Esophagus muscularis mucosa (tissue), 4 donors: Measurements from ENCODE around the gene TAPBPL. TPM values are rescaled to one million over a fixed set of nuclear protein-coding genes. Genes with fewer than 3 reads are reported as not detected.

Source experiments
- DNase-seq: peaks from one replicate; pipeline ENCODE4 v3.0.0-alpha.2; 2017; ENCODE audit errors: extremely low spot score
- H3K27ac ChIP-seq, 4 donors: fragments of 200-600 bp; sonication (generic); replicated peaks in 1 of 4; 1 replicate in 3 of 4; 2 replicates in 1 of 4; pipeline ENCODE4 v1.5.1; 2016 to 2019; ENCODE audit warnings: mild to moderate bottlenecking in 1 of 4
- H3K27me3 ChIP-seq, 4 donors: fragments of 200-600 bp; sonication (generic); one replicate each; pipeline versions ENCODE4 v1.5.1 to v1.6.0; 2016 to 2019
- H3K36me3 ChIP-seq, 4 donors: fragments of 200-600 bp; sonication (generic); one replicate each; pipeline ENCODE4 v1.5.1; 2016 to 2019
- H3K4me1 ChIP-seq, 4 donors: fragments of 200-600 bp; sonication (generic); one replicate each; pipeline ENCODE4 v1.5.1; 2016 to 2019
- H3K4me3 ChIP-seq, 4 donors: fragments of 200-600 bp; sonication (generic); 1 replicate in 2 of 4; 2 replicates in 2 of 4; pipeline ENCODE4 v1.5.1; 2016 to 2019; ENCODE audit warnings: mild to moderate bottlenecking in 4 of 4, moderate library complexity in 1 of 4
- H3K9me3 ChIP-seq, 4 donors: fragments of 200-600 bp; sonication (generic); 1 replicate in 3 of 4; 2 replicates in 1 of 4; pipeline ENCODE4 v1.5.1; 2016 to 2019
- EP300 ChIP-seq: sonication (generic); formaldehyde crosslinking; IDR thresholded peaks from one replicate; pipeline ENCODE4 v1.6.1; 2017; ENCODE audit warnings: antibody characterized with exemption
- POLR2A ChIP-seq: fragments of 450-650 bp; IDR thresholded peaks from one replicate; pipeline ENCODE4 v1.6.1; 2017; ENCODE audit warnings: antibody characterized with exemption, moderate library complexity, mild to moderate bottlenecking, low read depth
- POLR2AphosphoS5 ChIP-seq, 2 donors: sonication (generic); formaldehyde crosslinking; IDR thresholded peaks; one replicate each; pipeline ENCODE4 v1.6.1; 2017; ENCODE audit warnings: antibody characterized with exemption in 2 of 2
- WGBS: methylation state at CpG from one replicate; pipeline ENCODE4 v1.1.5; 2018; 5-methylcytosine and 5-hydroxymethylcytosine counted together
- intact Hi-C: fragments of 100-400 bp; cut with DNase I; formaldehyde crosslinking; loops from one replicate; pipeline ENCODE4 v1.15.1; 2023
- total RNA-seq, 4 donors: library from RNA; depleted of rRNA; stranded (reverse); fragments of >200 nt; gene quantifications; one replicate each; pipeline versions ENCODE4 v1.1.0 to v1.2.1, GENCODE V29; 2016
- TF ChIP-seq, protein P1 (sequence below), 3 experiments: fragments of 200-600 bp in 2 of 3; fragments of 450-650 bp in 1 of 3; sonication (generic) in 2 of 3; IDR thresholded peaks; one replicate each; pipeline ENCODE4 v1.5.1; 2017 to 2019; ENCODE audit warnings: antibody characterized with exemption in 3 of 3, mild to moderate bottlenecking in 2 of 3, moderate library complexity in 1 of 3

TAPBPL gene
- total RNA-seq, 4 donors from 2014 or later, result 12.4 to 25.8 (median 22.5) TPM

DNA sequence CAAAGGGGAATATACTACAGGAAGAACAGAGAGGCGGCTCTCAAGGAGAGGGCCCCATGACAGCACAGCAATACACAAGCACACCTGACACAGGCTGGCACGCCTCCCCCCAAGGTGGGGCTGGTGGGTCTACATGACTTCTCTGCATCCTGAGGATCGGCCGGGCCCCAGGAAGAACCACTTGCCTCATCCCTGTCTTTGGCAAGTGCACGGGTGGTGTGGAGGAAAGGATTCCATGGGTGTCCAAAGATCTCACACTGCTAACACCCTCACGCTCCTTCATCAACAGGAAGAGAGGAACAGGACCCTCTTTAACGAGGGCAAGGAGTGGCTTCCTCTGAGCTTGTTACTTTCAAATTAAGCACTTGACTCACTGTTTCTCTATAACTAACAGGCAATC, 11.4 kb downstream of the TAPBPL start:
- Histone ChIP-seq H3K27ac (peak overlapping the region; percentile 28 to 57 (median 44)), H3K4me3 (no peak overlapping the region), H3K27me3 (no peaks in the 10 kb centered on the region), H3K36me3 (peaks cover 42 to 88% (median 79%) of the 10 kb centered on the region in 4 donors), H3K9me3 (no peaks in the 10 kb centered on the region), H3K4me1 (peaks cover 16 to 53% (median 42%) of the 10 kb centered on the region in 4 donors)
- DNase-seq, result no peak
- intact Hi-C loops, result loop anchor here (5.0 kb wide), 1 partner anchor 136 kb away; no protein-coding TSS in a partner anchor
- 58% methylated on average over 7 of the region's 7 CpGs for WGBS
- TF ChIP-seq EP300, result no peak
- no peak for TF ChIP-seq POLR2AphosphoS5 (IDR thresholded peaks at IDR 0.05)
- no peak for TF ChIP-seq POLR2A
- TF ChIP-seq, protein P1, sequence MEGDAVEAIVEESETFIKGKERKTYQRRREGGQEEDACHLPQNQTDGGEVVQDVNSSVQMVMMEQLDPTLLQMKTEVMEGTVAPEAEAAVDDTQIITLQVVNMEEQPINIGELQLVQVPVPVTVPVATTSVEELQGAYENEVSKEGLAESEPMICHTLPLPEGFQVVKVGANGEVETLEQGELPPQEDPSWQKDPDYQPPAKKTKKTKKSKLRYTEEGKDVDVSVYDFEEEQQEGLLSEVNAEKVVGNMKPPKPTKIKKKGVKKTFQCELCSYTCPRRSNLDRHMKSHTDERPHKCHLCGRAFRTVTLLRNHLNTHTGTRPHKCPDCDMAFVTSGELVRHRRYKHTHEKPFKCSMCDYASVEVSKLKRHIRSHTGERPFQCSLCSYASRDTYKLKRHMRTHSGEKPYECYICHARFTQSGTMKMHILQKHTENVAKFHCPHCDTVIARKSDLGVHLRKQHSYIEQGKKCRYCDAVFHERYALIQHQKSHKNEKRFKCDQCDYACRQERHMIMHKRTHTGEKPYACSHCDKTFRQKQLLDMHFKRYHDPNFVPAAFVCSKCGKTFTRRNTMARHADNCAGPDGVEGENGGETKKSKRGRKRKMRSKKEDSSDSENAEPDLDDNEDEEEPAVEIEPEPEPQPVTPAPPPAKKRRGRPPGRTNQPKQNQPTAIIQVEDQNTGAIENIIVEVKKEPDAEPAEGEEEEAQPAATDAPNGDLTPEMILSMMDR (IDR thresholded peaks at IDR 0.05), result no peak

DNA sequence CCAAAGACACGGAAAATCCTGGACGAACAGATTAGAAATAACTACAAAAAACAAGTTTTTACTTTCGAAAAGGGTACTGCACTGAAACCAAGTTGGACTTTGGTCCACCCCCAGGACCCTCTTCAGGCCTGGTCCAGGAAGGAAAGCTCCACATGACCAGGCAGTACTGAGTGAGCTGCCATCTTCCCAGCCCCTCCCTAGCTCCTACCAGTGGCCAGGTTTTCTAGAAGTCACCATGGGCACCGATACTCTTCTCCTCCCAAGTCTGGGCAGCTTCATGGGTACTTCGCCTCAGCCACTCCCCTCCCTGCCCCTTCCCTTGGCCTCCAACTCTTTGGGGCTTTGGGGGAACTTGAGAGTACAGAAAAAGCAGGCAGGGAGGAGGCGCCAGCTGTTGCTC, 12.0 kb downstream of the TAPBPL start:
- Histone ChIP-seq H3K4me3 (no peak overlapping the region), H3K36me3 (peaks cover 36 to 83% (median 73%) of the 10 kb centered on the region in 4 donors), H3K9me3 (no peaks in the 10 kb centered on the region), H3K27ac (peak overlapping the region; percentile 28 to 57 (median 40)), H3K4me1 (peaks cover 20 to 60% (median 49%) of the 10 kb centered on the region in 4 donors), H3K27me3 (no peaks in the 10 kb centered on the region)
- DNase-seq, result no peak
- 74% methylated on average over 6 of the region's 6 CpGs for WGBS
- TF ChIP-seq POLR2AphosphoS5 (IDR thresholded peaks at IDR 0.05) (no peak), EP300 (no peak), POLR2A (no peak)
- TF ChIP-seq, protein P1 (IDR thresholded peaks at IDR 0.05), result no peak
- intact Hi-C loops, result loop anchor here (5.0 kb wide), 1 partner anchor 137 kb away; no protein-coding TSS in a partner anchor

DNA sequence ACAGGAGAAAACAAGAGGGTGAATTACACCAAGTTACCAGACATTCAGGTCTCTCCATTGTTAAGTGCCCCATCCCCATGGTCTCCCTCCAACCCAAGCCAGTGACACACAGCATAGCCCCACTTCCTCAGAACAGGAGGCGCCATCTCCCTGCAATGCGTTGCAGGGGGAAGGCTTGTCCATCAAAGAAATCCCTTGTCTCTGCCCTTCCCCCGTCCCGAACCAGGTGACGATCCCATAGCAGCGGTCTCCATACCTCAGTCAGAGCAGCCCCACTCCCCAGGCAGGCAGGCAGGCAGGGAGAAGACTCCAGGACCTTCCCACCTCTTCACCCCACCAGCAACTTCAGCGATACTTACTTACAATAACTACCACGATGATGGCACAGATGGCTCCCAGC, 12.7 kb downstream of the TAPBPL start:
- 91% methylated on average over 8 of the region's 8 CpGs for WGBS
- H3K27me3 ChIP-seq, result no peaks in the 10 kb centered on the region
- TF ChIP-seq EP300, result no peak
- TF ChIP-seq POLR2AphosphoS5 (IDR thresholded peaks at IDR 0.05), result no peak
- TF ChIP-seq, protein P1 (IDR thresholded peaks at IDR 0.05), result no peak
- TF ChIP-seq POLR2A, result no peak
- intact Hi-C loops, result loop anchor here (5.0 kb wide), 1 partner anchor 137 kb away; no protein-coding TSS in a partner anchor
- no peaks in the 10 kb centered on the region for H3K9me3 ChIP-seq
- H3K4me3 ChIP-seq, result no peak overlapping the region
- H3K4me1 ChIP-seq, result peaks cover 26 to 66% (median 56%) of the 10 kb centered on the region in 4 donors
- no peak for DNase-seq
- H3K27ac ChIP-seq, result peak overlapping the region; percentile 15 to 57 (median 44)
- peaks cover 31 to 76% (median 66%) of the 10 kb centered on the region in 4 donors for H3K36me3 ChIP-seq

DNA sequence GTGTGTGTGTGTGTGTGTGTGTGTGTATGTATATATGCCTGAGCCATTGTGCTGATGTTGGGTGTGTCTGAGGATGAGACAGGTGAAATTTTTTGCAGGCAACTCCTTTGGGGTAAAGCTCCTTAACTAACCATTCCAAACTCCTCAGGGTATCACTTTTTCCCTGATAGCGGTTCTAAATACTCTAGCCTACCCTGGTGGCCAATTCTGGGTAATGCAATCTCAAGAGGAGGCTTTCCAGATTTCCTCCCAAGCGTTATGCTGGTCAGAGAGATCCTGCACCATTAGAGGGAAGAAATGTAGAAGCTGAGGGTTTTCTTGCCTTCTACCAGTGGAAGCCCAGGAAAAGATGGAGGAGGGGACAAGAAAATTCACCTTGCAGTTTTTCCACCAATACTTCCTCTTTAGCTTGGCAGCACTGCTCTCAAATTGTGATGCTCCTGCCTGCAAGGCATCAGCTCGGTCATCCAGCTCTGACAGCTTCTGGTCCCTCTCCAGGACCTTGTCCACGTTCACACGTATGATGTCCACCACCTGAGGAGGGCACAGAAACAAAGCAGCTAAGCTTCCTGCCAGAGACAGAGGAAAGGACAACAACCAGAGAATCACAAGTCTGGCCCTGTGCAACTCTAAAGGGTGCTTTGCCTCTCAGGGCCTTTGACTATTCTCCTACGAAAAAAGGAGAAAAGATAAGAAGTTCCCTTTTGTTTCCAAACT, 13.8 kb downstream of the TAPBPL start:
- Histone ChIP-seq H3K4me1 (peaks cover 26 to 73% (median 61%) of the 10 kb centered on the region in 4 donors), H3K27ac (peak overlapping the region; percentile 12 to 52 (median 32)), H3K36me3 (peaks cover 27 to 65% (median 55%) of the 10 kb centered on the region in 4 donors), H3K9me3 (no peaks in the 10 kb centered on the region), H3K4me3 (no peak overlapping the region), H3K27me3 (no peaks in the 10 kb centered on the region)
- WGBS, result 30% methylated on average over 6 of the region's 6 CpGs
- intact Hi-C loops, result loop anchor here (2.0 to 5.0 kb wide), 2 partner anchors 43 to 128 kb away; no protein-coding TSS in a partner anchor
- no peak for DNase-seq
- TF ChIP-seq EP300 (no peak), POLR2AphosphoS5 (IDR thresholded peaks at IDR 0.05) (peak; percentile 33 to 36), POLR2A (no peak)
- TF ChIP-seq, protein P1 (IDR thresholded peaks at IDR 0.05), result peak; percentile 84 to 97 (median 89)
